H1 (cell line): ENCODE measurements around the gene PAX5.

Source experiments
- BCL11A ChIP-seq, 2 experiments: IDR thresholded peaks; one replicate each; pipeline ENCODE4 v1.6.1; 2011; ENCODE audit warnings: low read depth in 2 of 2, low read length in 2 of 2, mild to moderate bottlenecking in 2 of 2
- CEBPB ChIP-seq: IDR thresholded peaks from 2 replicates; pipeline ENCODE4 v1.6.1; 2012; ENCODE audit warnings: low read depth, low read length
- CHD2 ChIP-seq: IDR thresholded peaks from 2 replicates; pipeline ENCODE4 v1.6.1; 2012; ENCODE audit warnings: low read length, improper control_type of control experiment
- CREB1 ChIP-seq: IDR thresholded peaks from 2 replicates; pipeline ENCODE4 v1.6.1; 2012; ENCODE audit warnings: inconsistent platforms
- CTCF ChIP-seq, 3 experiments: IDR thresholded peaks; 1 replicate in 2 of 3; 2 replicates in 1 of 3; pipeline versions ENCODE4 v1.5.1 to v1.6.1; 2011; ENCODE audit warnings: low read length in 3 of 3, mild to moderate bottlenecking in 3 of 3, inconsistent platforms in 2 of 3, low read depth in 1 of 3, moderate library complexity in 1 of 3; ENCODE audit not compliant: insufficient read depth in 1 of 3; ENCODE audit errors: control extremely low read depth in 1 of 3
- E2F6 ChIP-seq: IDR thresholded peaks from 2 replicates; pipeline ENCODE4 v1.6.1; 2012; ENCODE audit warnings: inconsistent platforms
- POLR2A ChIP-seq, 2 experiments: IDR thresholded peaks; 1 replicate in 1 of 2; 2 replicates in 1 of 2; pipeline ENCODE4 v1.6.1; 2011; ENCODE audit warnings: low read depth in 2 of 2, low read length in 2 of 2, mild to moderate bottlenecking in 2 of 2; ENCODE audit errors: control extremely low read depth in 1 of 2
- SAP30 ChIP-seq: fragments of 300-600 bp; sonication (generic); IDR thresholded peaks from 2 replicates; pipeline ENCODE4 v1.7.1; 2012; ENCODE audit warnings: low read length, moderate library complexity, mild to moderate bottlenecking, inconsistent platforms; ENCODE audit not compliant: insufficient read depth, insufficient replicate concordance
- SIRT6 ChIP-seq: IDR thresholded peaks from one replicate; pipeline ENCODE4 v1.7.1; 2012; ENCODE audit warnings: low read length, inconsistent platforms
- TAF1 ChIP-seq: IDR thresholded peaks from 2 replicates; pipeline ENCODE4 v1.6.1; 2011; ENCODE audit warnings: mild to moderate bottlenecking, low read depth, low read length
- USF2 ChIP-seq: IDR thresholded peaks from 2 replicates; pipeline ENCODE4 v1.6.1; 2011; ENCODE audit warnings: low read length, improper control_type of control experiment

- TF ChIP-seq CTCF (IDR thresholded peaks at IDR 0.05; ENCODE audit: control extremely low read depth in 1 of 3, insufficient read depth in 1 of 3, low read depth in 1 of 3, low read length in 3 of 3) = no peak
- no peak for TF ChIP-seq BCL11A (IDR thresholded peaks at IDR 0.05; ENCODE audit: low read depth in 2 of 2, low read length in 2 of 2)
- TF ChIP-seq CREB1 = no peak
- TF ChIP-seq TAF1 = no peak
- no peak for TF ChIP-seq USF2
- TF ChIP-seq E2F6 = no peak
- TF ChIP-seq SIRT6 = no peak
- TF ChIP-seq CHD2 = no peak
- TF ChIP-seq SAP30 = no peak
- TF ChIP-seq POLR2A (IDR thresholded peaks at IDR 0.05; ENCODE audit: control extremely low read depth in 1 of 2, low read depth in 2 of 2, low read length in 2 of 2) = no peak
- TF ChIP-seq CEBPB = no peak
Observed at GRCh38 chr9:37031902-37032301, 2.2 kb downstream of the PAX5 start.
